Adrenal gland (tissue), 12 donors: ENCODE measurements around the gene DDX25. TPM values are rescaled to one million over a fixed set of nuclear protein-coding genes. Genes with fewer than 3 reads are reported as not detected.

ENCODE experiments used
- DNase-seq, 7 donors: peaks; one replicate each; pipeline ENCODE4 v3.0.0-alpha.2; 2019 to 2020
- H3K27ac ChIP-seq, 5 donors: fragments of 200-600 bp; sonication (generic) in 4 of 5; 1 replicate in 3 of 5; 2 replicates in 2 of 5; pipeline versions ENCODE4 v1.5.1 to v1.8.0; 2016 to 2020; ENCODE audit warnings: mild to moderate bottlenecking in 1 of 5
- H3K27me3 ChIP-seq: fragments of 200-600 bp; 2 replicates; pipeline ENCODE4 v1.8.0; 2021
- H3K36me3 ChIP-seq, 2 donors: fragments of 200-600 bp; replicated peaks in 1 of 2; 1 replicate in 1 of 2; 2 replicates in 1 of 2; pipeline versions ENCODE4 v1.5.1 to v1.8.0; 2018 to 2022
- H3K4me1 ChIP-seq, 2 donors: fragments of 200-600 bp; replicated peaks in 1 of 2; 1 replicate in 1 of 2; 2 replicates in 1 of 2; pipeline versions ENCODE4 v1.5.1 to v1.8.0; 2018 to 2021
- H3K4me3 ChIP-seq, 4 donors: fragments of 200-600 bp; sonication (generic) in 3 of 4; one replicate each; pipeline ENCODE4 v1.5.1; 2016 to 2018
- H3K9me3 ChIP-seq, 3 donors: fragments of 200-600 bp; sonication (generic) in 1 of 3; replicated peaks in 1 of 3; 1 replicate in 2 of 3; 2 replicates in 1 of 3; pipeline versions ENCODE4 v1.5.1 to v1.8.0; 2016 to 2021
- POLR2A ChIP-seq, 2 donors: fragments of 450-650 bp; IDR thresholded peaks; one replicate each; pipeline ENCODE4 v1.6.1; 2017; ENCODE audit warnings: antibody characterized with exemption in 2 of 2, mild to moderate bottlenecking in 2 of 2, moderate library complexity in 1 of 2
- WGBS, 4 donors: extraction: QIAGEN DNeasy Blood & Tissue Kit in 2 of 4; methylation state at CpG; one replicate each; pipeline versions ENCODE4 v1.1.5 to v1.1.7; 2013 to 2017; 5-methylcytosine and 5-hydroxymethylcytosine counted together
- intact Hi-C, 2 donors: fragments of 100-400 bp; cut with DNase I; formaldehyde crosslinking; loops; one replicate each; pipeline versions ENCODE4 v1.14.1 to v1.15.0; 2022 to 2023
- polyA plus RNA-seq, 3 donors: library from polyadenylated mRNA; stranded (reverse); fragments of 200-250 nt in 2 of 3; fragments of 350-450 nt in 1 of 3; fragmentation: Illumina TruSeq in 1 of 3; extraction: RNeasy Lipid Tissue Mini Kit (QIAGEN cat#74804) in 1 of 3; gene quantifications; one replicate each; pipeline ENCODE4 v1.2.3, GENCODE V29; 2013 to 2014
- total RNA-seq, 9 donors: library from RNA; depleted of rRNA in 4 of 9; stranded (reverse); fragments of >200 nt in 4 of 9; fragments of 120-200 nt in 1 of 9; fragmentation: NEBNext Ultra II Directional in 1 of 9; extraction: Animal tissue kit (Norgen Biotek cat#: 25700) in 1 of 9; gene quantifications; one replicate each; pipeline versions ENCODE4 v1.1.0 to v1.2.4, GENCODE V29; 2013 to 2023
- TF ChIP-seq, protein P1 (sequence below), 6 experiments: fragments of 450-650 bp in 4 of 6; fragments of 200-600 bp in 2 of 6; sonication (generic) in 1 of 6; IDR thresholded peaks; 1 replicate in 5 of 6; 2 replicates in 1 of 6; pipeline versions ENCODE4 v1.5.1 to v1.8.0; 2016 to 2021; ENCODE audit warnings: antibody characterized with exemption in 6 of 6, mild to moderate bottlenecking in 2 of 6, moderate library complexity in 1 of 6
- donor health status: healthy with polysubstance abuse.
- donor health status: Bipolar disorder and iron deficiency.
- donor health status: DM: yes; HTN: yes; CAD: no.
- donor health status: DM: no; HTN: no; CAD: no.
- donor health status: DM: no; HTN: no; CAD: no.
- donor health status: DM: yes; HTN: yes; CAD: no.

The DDX25 gene
- total and polyA plus RNA-seq, 12 donors, result 0.18 to 7.4 (median 0.98) TPM; not detected in 3

DNA sequence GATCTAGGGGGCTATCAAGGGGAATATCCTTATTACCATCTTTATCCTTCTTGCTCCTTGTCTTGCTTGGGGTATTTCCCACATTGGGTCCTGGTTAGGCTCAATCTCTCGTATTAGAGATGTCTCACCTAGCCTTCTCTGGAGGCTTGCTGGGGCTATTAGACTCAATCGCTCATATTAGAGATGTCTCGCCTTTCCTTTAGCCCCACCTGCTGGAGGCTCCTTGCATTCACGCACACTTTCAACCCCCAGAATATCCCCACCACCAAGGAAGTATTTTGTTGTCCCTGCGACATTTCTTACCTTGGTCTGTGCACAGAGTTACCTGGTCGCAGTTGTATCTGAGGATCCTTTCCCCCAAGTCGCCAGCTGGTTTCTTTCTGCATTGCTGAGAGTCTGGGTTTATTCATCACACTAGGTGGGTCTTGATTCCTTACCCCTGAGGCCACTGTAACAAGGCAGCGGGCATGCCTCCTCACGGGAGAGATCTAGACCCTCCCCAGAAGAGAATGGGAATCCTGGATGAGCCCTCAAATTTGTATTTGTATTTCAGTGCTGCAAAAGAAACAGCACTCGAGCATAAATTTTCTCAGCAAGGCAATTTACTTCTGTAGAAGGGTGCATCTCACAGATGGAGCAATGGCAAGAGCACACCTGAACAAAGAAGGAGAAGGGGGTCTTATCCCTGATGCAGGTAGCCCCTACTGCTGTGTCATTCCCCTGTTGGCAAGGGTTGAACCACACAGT, 32.7 kb upstream of the DDX25 start:
- H3K27ac ChIP-seq, result no peak overlapping the region
- no peak for TF ChIP-seq POLR2A (IDR thresholded peaks at IDR 0.05)
- TF ChIP-seq, protein P1, sequence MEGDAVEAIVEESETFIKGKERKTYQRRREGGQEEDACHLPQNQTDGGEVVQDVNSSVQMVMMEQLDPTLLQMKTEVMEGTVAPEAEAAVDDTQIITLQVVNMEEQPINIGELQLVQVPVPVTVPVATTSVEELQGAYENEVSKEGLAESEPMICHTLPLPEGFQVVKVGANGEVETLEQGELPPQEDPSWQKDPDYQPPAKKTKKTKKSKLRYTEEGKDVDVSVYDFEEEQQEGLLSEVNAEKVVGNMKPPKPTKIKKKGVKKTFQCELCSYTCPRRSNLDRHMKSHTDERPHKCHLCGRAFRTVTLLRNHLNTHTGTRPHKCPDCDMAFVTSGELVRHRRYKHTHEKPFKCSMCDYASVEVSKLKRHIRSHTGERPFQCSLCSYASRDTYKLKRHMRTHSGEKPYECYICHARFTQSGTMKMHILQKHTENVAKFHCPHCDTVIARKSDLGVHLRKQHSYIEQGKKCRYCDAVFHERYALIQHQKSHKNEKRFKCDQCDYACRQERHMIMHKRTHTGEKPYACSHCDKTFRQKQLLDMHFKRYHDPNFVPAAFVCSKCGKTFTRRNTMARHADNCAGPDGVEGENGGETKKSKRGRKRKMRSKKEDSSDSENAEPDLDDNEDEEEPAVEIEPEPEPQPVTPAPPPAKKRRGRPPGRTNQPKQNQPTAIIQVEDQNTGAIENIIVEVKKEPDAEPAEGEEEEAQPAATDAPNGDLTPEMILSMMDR (IDR thresholded peaks at IDR 0.05), result peak; percentile 12 to 40 (median 30)
- no peaks in the 10 kb centered on the region for H3K9me3 ChIP-seq
- H3K4me3 ChIP-seq, result no peak overlapping the region
- intact Hi-C loops, result loop anchor here (10.0 kb wide), 1 partner anchor 247 kb away; the partner anchor contains the start of gene CHEK1 (in 2 of the 2)
- H3K4me1 ChIP-seq, result no peaks in the 10 kb centered on the region
- H3K27me3 ChIP-seq, result no peaks in the 10 kb centered on the region
- 73 to 79% (median 75%) methylated on average over 8 to 10 of the region's 10 CpGs for WGBS, 4 donors
- peak in 4 of 7 donors; percentile 12 to 45 (median 24) for DNase-seq
- no peaks in the 10 kb centered on the region for H3K36me3 ChIP-seq

DNA sequence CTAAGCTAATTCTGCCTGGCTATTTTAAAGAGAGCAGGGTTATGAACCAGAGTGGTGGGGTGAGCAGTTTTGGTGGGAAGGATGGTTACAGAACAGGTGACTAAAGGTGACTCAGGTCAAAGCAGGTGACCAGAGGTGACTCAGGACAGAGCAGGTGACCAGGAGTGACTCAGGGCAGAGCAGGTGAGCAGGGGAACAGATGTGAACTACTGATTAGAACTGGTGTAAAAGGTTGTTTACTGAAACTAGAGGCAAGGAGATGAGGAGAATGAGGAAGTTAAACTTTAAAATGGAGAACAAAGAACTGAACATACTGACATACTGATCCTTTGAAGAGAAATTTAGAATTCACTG, 32.2 kb upstream of the DDX25 start:
- TF ChIP-seq, protein P1 (IDR thresholded peaks at IDR 0.05), result no peak
- TF ChIP-seq POLR2A (IDR thresholded peaks at IDR 0.05), result no peak

DNA sequence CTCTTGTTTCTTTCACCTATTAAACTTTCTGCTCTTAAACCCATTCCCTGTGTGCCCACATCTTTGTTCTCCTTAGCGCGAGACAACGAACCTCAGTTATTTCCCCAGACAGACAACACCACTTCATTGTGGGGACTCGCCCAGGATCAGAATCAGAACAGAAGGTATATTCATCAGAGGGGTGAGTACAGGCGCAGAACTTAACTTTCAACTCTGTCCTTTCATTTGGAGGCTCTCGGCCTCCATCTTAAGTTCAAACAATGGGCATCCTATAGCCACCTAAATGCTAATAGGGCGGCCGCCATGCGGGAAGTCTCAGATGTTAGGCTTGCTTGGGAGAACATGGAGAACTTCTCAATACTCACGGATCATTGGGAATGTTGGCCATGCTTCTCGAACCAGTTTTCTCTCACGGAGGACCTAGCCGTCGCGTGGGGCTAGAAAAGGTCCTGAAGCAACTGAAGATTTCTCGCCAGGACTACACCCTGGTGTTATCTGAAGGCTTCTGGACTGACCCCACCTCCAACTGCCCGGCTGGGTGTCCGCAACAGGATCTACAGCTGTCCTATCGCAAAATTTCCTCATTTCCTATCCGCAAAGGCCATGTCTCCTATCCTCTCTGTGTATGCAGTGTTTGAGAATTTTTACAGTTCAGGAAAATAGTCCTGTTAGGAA, 30.3 kb upstream of the DDX25 start:
- no peak for TF ChIP-seq POLR2A (IDR thresholded peaks at IDR 0.05)
- TF ChIP-seq, protein P1 (IDR thresholded peaks at IDR 0.05), result no peak
- Histone ChIP-seq H3K36me3 (no peaks in the 10 kb centered on the region), H3K27me3 (no peaks in the 10 kb centered on the region), H3K4me1 (no peaks in the 10 kb centered on the region), H3K27ac (no peak overlapping the region), H3K9me3 (no peaks in the 10 kb centered on the region), H3K4me3 (no peak overlapping the region)
- WGBS, 4 donors, result 79 to 90% (median 81%) methylated on average over 16 to 20 of the region's 20 CpGs
- intact Hi-C loops, result loop anchor here (10.0 kb wide), 1 partner anchor 249 kb away; the partner anchor contains the start of gene CHEK1 (in 2 of the 2)
- no peak for DNase-seq

More for the DNA sequence above, 32.2 kb upstream of the DDX25 start:
- intact Hi-C loops, result loop anchor here (10.0 kb wide), 1 partner anchor 247 kb away; the partner anchor contains the start of gene CHEK1 (in 2 of the 2)
- Histone ChIP-seq H3K9me3 (no peaks in the 10 kb centered on the region), H3K27ac (no peak overlapping the region), H3K4me1 (no peaks in the 10 kb centered on the region), H3K27me3 (no peaks in the 10 kb centered on the region), H3K36me3 (no peaks in the 10 kb centered on the region), H3K4me3 (no peak overlapping the region)
- no peak for DNase-seq

DNA sequence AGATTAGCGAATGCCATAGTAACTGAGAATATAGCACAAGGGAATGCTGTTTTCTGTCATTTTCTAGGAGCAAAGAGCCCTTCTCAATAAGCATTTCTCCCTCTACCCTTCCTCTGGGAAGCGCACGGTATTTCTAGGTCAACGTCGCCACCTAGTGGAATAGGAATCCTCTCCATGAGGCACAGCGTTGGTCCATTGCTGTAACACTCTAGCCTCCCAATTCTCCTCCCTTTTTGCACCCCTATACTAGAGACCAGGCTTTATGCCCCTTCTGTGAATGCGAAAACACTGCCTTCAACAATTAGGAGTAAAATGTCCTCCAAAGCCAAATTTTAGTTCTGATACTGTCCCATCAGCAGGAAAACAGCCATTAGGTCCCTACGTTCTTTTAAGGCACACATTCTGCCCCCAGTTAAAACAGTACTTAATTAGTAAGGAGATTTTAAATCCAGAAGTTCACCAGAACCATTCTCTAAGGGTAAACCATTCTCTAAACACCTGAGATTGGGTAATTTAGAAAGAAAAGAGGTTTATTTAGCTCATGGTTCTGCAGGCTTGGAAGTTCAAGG, 29.7 kb upstream of the DDX25 start:
- DNase-seq, result peak; percentile 47 to 77 (median 62)
- H3K27ac ChIP-seq, result no peak overlapping the region
- no peaks in the 10 kb centered on the region for H3K27me3 ChIP-seq
- intact Hi-C loops, result loop anchor here (10.0 kb wide), 1 partner anchor 250 kb away; the partner anchor contains the start of gene CHEK1 (in 2 of the 2)
- no peaks in the 10 kb centered on the region for H3K9me3 ChIP-seq
- H3K4me3 ChIP-seq, result no peak overlapping the region
- TF ChIP-seq, protein P1 (IDR thresholded peaks at IDR 0.05), result peak; percentile 60 to 82 (median 72)
- TF ChIP-seq POLR2A (IDR thresholded peaks at IDR 0.05), result no peak
- WGBS, 4 donors, result 9 to 13% (median 10%) methylated on average over 8 of the region's 8 CpGs
- no peaks in the 10 kb centered on the region for H3K4me1 ChIP-seq
- no peaks in the 10 kb centered on the region for H3K36me3 ChIP-seq
